D721Med (cell line): Measurements from ENCODE around the gene TAS2R30.

Experiments
- DNase-seq: peaks from one replicate; pipeline ENCODE4 v3.0.0; 2011; ENCODE audit warnings: low spot score; ENCODE audit not compliant: insufficient read length
- FAIRE-seq: peaks from 2 replicates; lab custom pipeline; 2011; peaks lifted over from hg19 to GRCh38; lab: Jason Lieb, UNC
- CTCF ChIP-seq: IDR thresholded peaks from 2 replicates; pipeline ENCODE4 v1.5.1; 2012; ENCODE audit warnings: mild to moderate bottlenecking, control low read depth; ENCODE audit not compliant: insufficient read depth; ENCODE audit errors: missing control alignments

TAS2R30 gene

DNA sequence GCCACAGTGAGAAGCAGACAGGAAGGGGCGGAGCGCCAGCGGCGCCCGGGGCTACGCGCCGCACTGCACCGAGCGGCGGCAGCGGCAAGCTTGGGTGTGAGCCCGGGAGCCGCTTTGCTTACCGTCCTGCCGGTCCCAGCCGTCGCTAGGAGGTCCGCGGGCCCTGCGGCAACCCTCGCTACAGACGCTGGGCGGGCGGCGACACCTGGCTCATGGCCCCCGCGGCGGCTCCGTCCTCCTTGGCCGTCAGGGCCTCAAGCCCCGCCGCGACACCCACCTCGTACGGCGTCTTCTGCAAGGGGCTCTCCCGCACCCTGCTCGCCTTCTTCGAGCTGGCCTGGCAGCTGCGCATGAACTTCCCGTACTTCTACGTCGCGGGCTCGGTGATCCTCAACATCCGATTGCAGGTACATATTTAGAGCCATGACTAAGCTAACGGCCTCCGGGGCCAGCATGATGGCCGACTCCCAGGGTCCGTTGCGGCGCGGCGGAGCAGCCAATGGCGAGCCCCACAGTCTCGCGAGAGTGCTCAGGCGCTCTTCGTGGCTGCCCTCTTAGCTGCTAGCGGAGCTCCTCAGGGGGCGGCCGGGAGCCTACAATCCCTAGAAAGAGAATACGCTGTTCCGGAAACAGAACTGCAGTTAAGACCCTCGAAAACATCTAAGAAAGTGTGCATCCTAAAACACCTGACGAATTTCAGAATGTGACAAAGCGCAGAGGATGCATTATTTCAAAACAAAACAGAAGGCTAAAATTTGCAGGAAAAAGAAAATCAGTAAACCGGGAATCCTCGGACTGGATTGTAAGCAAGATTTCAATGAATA, 36.9 kb upstream of the TAS2R30 start, which contains the start of gene SMIM10L1:
Gene SMIM10L1 (plus strand): TSS at position 50 of the 824 bp plus-strand sequence. CDS start 163 bp downstream, at position 213.
- no peak for TF ChIP-seq CTCF
- DNase-seq = peak; percentile 21
- FAIRE-seq = no peak

DNA sequence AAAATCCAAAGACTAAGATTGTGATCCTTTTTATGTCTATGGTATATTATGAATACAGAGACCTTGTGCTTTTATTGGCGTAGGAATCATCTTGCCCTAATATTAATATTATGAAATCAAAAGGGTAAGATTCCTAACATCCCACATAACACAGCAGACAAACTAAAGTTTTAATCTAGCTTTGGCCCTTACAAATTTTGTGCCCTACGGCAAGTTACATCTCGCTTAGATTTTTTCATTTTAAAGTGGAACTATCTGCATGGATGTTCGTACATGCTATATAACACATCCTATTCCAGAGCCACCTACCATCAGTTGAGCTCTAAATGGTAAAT, 36.3 kb upstream of the TAS2R30 start:
- FAIRE-seq = peak; percentile 51

DNA sequence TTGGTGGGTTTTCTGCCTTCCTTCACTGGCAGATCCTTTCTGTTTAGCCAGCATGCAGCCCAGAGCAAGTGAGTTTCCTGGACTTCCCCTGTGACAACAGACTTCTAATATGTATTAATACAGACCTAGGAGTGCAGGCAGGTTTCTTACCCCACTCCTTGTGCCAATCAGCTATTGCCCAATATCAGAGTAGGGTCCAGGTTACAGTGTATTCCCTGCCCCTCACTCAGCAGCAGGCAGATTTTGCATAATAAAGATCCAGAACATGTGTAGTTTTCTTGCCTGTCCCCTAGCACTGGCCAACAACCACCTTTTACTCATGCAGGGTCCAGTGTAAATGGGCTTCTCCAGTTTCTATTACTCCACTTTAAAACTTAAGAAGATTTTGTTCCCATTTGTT, 31.9 kb upstream of the TAS2R30 start:
- no peak for DNase-seq
- FAIRE-seq = no peak
- no peak for TF ChIP-seq CTCF

More for the DNA sequence above, 36.3 kb upstream of the TAS2R30 start:
- DNase-seq = no peak
- no peak for TF ChIP-seq CTCF

GRCh38 chr12:11164384-11164783, 29.9 kb upstream of the TAS2R30 start:
- no peak for TF ChIP-seq CTCF
- DNase-seq = no peak
- FAIRE-seq = no peak

DNA sequence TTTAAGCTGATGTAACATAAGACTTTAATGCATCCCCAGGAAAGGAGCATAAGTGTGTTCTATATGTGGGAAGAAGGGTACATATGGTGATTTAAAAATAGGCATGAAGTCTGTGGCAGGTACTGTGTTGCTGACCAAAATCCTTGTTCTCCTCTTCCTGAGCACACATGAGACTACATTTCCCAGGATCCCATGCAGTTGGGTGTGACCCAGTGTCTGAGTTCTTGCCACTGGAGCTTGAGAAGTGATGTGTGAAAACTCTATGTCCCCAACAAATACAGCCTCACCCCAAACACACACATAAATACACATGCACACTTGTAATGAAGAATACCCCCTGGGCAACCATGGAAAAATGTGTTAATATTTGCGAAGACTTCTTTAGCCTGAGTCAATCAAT, 28.1 kb upstream of the TAS2R30 start:
- FAIRE-seq (no peak), DNase-seq (no peak)
- TF ChIP-seq CTCF = no peak

GRCh38 chr12:11158885-11159444, 24.5 kb upstream of the TAS2R30 start:
- DNase-seq (no peak), FAIRE-seq (no peak)
- TF ChIP-seq CTCF = no peak

DNA sequence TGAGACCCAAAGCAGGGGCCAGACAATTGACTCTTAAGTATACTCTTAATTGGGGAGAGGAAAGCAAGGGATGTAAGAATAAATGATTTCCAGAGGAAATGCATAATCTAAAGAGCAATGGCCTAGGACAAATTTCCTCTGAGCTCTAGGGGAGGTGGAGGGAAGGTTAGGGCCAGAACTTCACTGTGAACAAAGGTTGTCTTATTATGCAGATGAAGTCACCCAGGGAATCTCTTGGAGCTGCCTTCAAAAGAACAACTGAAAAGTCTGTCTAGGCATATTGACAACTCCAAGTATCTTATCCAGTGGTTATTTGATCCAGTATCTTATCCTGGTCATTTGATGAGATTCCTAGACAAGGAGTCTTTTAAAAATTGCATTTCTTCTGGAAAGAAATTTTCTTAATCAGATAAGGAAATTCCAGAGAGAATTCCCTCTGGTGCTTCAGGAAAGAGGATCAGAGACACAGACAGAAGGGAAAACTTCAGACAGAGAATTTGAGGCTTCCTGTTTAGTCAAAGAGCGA, 20.0 kb upstream of the TAS2R30 start:
- FAIRE-seq (no peak), DNase-seq (no peak)
- TF ChIP-seq CTCF = no peak
